Suppressor macrophage treated with lipopolysaccharide for 1 hour (primary cell): ENCODE measurements around the gene ISOC2.
A peak's percentile ranks its signal among the peaks of the same experiment; 100 is the strongest.

Experiments used
- DNase-seq, 3 donors: peaks; one replicate each; pipeline ENCODE4 v3.0.0-alpha.2; 2020 to 2022

Gene ISOC2

GRCh38 chr19:55489711-55490477 lies 28.5 kb upstream of the ISOC2 start:
- DNase-seq = no peak

GRCh38 chr19:55488986-55489710 lies 27.7 kb upstream of the ISOC2 start:
- no peak for DNase-seq

- peak in 1 of 3 donors; percentile 26 for DNase-seq
Observed at GRCh38 chr19:55487924-55488687, 26.7 kb upstream of the ISOC2 start, which contains the start of gene SSC5D. TSS of gene SSC5D (plus strand) at chr19:55488436. CDS start at chr19:55488590, 154 bp downstream.

GRCh38 chr19:55486971-55487923 lies 25.8 kb upstream of the ISOC2 start:
- peak in 2 of 3 donors; percentile 21 to 31 for DNase-seq

- DNase-seq = no peak
Observed at GRCh38 chr19:55486043-55486970, 24.9 kb upstream of the ISOC2 start.

GRCh38 chr19:55485439-55486011 lies 24.1 kb upstream of the ISOC2 start:
- no peak for DNase-seq

- DNase-seq = peak in 2 of 3 donors; percentile 26 to 50
Observed at GRCh38 chr19:55484593-55485438, 23.4 kb upstream of the ISOC2 start, which contains the start of gene NAT14. TSS of gene NAT14 (plus strand) at chr19:55485188. CDS start at chr19:55485709, 521 bp downstream.

GRCh38 chr19:55483706-55484592 lies 22.5 kb upstream of the ISOC2 start:
- no peak for DNase-seq

GRCh38 chr19:55482967-55483705 lies 21.7 kb upstream of the ISOC2 start:
- DNase-seq = no peak

- no peak for DNase-seq
Observed at GRCh38 chr19:55482156-55482961, 20.9 kb upstream of the ISOC2 start.

- DNase-seq = no peak
Observed at GRCh38 chr19:55481794-55482155, 20.3 kb upstream of the ISOC2 start.

- DNase-seq = no peak
Observed at GRCh38 chr19:55481148-55481793, 19.8 kb upstream of the ISOC2 start.

GRCh38 chr19:55479451-55480230 lies 18.2 kb upstream of the ISOC2 start:
- no peak for DNase-seq

- no peak for DNase-seq
Observed at GRCh38 chr19:55479045-55479444, 17.6 kb upstream of the ISOC2 start.

- no peak for DNase-seq
Observed at GRCh38 chr19:55478364-55478763, 16.9 kb upstream of the ISOC2 start.

GRCh38 chr19:55477905-55478304 lies 16.5 kb upstream of the ISOC2 start:
- no peak for DNase-seq
